ENCODE measurements around the gene VIT. TPM values are rescaled to one million over a fixed set of nuclear protein-coding genes. Genes with fewer than 3 reads are reported as not detected.

Gene VIT
- total and polyA plus RNA-seq, 4 donors, result 0.07 to 0.17 (median 0.09) TPM; not detected in 1

DNA sequence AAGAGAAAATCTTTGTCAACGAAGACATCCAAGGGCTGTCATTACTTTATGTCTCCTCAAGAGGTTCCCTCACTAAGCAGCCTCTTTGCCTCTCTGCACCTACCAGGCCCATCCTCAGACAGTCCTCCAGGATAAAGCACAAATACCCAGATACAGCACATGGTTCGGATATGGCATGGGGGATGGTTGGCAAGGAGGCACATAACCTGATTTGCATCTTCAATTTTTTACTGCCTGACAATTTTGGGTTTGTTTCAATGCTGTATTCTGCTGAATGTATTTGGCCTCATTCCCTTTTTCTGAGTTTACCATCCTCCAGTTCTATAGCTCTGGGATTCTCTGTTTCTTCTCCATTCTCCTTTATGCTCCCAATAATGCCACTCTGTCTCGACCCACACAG is 78.8 kb downstream of the VIT start (continued):
- TF ChIP-seq, protein P1, sequence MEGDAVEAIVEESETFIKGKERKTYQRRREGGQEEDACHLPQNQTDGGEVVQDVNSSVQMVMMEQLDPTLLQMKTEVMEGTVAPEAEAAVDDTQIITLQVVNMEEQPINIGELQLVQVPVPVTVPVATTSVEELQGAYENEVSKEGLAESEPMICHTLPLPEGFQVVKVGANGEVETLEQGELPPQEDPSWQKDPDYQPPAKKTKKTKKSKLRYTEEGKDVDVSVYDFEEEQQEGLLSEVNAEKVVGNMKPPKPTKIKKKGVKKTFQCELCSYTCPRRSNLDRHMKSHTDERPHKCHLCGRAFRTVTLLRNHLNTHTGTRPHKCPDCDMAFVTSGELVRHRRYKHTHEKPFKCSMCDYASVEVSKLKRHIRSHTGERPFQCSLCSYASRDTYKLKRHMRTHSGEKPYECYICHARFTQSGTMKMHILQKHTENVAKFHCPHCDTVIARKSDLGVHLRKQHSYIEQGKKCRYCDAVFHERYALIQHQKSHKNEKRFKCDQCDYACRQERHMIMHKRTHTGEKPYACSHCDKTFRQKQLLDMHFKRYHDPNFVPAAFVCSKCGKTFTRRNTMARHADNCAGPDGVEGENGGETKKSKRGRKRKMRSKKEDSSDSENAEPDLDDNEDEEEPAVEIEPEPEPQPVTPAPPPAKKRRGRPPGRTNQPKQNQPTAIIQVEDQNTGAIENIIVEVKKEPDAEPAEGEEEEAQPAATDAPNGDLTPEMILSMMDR (IDR thresholded peaks at IDR 0.05; ENCODE audit: low read depth, low read length, missing input control), result no peak

DNA sequence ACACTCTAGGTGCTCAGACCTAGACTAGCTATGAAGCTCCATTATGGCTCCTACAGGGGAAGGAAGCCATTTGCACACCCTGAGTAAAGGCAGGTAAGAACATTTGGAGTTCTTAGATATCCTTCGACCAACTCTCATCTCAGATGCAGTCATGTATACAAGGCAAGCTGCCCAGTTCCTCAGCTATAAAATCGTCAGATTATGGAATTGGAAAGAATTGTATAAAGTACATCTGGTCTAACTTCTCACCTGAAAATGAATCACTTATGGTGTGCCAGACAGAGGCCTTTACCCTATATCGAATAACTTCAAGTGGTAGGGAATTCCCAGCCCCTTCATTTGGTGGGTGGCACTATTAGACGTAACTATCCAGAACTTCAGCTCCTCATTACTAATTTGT is 79.3 kb downstream of the VIT start:
- WGBS, result 86% methylated on average over 4 of the region's 4 CpGs
- no peak overlapping the region for H3K9ac ChIP-seq (ENCODE audit: low read depth in 1 of 2, low read length in 2 of 2)
- no peak overlapping the region for H3K4me3 ChIP-seq (ENCODE audit: low read depth in 1 of 3, low read length in 3 of 3)
- H3K27ac ChIP-seq (ENCODE audit: low read depth in 1 of 2, low read length in 2 of 2), result no peak overlapping the region
- H3K36me3 ChIP-seq (ENCODE audit: control insufficient read depth in 4 of 4, insufficient read depth in 3 of 4, low read depth in 1 of 4, low read length in 3 of 4), result no peaks in the 10 kb centered on the region
- H3K4me1 ChIP-seq (ENCODE audit: control insufficient read depth in 4 of 4, insufficient read depth in 4 of 4, low read length in 3 of 4), result no peaks in the 10 kb centered on the region
- TF ChIP-seq RXRA (IDR thresholded peaks at IDR 0.05) (no peak), HNF4A (conservative IDR thresholded peaks at IDR 0.05) (no peak), YY1 (IDR thresholded peaks at IDR 0.05) (no peak), EGR1 (IDR thresholded peaks at IDR 0.05; ENCODE audit: low read depth in 2 of 2) (no peak), RAD21 (IDR thresholded peaks at IDR 0.05) (no peak), GABPA (IDR thresholded peaks at IDR 0.05 in 1 of 2, conservative IDR thresholded peaks at IDR 0.05 in 1 of 2) (no peak), FOXA2 (IDR thresholded peaks at IDR 0.05) (no peak), JUND (IDR thresholded peaks at IDR 0.05) (no peak), FOXA1 (IDR thresholded peaks at IDR 0.05) (no peak), HNF4G (IDR thresholded peaks at IDR 0.05) (no peak), SP1 (IDR thresholded peaks at IDR 0.05) (no peak), TAF1 (conservative IDR thresholded peaks at IDR 0.05) (no peak), NR2F2 (IDR thresholded peaks at IDR 0.05) (no peak)
- TF ChIP-seq, protein P1 (IDR thresholded peaks at IDR 0.05; ENCODE audit: low read depth, low read length, missing input control), result no peak
- TF ChIP-seq, protein P2, sequence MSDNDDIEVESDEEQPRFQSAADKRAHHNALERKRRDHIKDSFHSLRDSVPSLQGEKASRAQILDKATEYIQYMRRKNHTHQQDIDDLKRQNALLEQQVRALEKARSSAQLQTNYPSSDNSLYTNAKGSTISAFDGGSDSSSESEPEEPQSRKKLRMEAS (IDR thresholded peaks at IDR 0.05), result no peak
- TF ChIP-seq, protein P3, sequence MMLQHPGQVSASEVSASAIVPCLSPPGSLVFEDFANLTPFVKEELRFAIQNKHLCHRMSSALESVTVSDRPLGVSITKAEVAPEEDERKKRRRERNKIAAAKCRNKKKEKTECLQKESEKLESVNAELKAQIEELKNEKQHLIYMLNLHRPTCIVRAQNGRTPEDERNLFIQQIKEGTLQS (IDR thresholded peaks at IDR 0.05), result no peak
- TF ChIP-seq, protein P4, sequence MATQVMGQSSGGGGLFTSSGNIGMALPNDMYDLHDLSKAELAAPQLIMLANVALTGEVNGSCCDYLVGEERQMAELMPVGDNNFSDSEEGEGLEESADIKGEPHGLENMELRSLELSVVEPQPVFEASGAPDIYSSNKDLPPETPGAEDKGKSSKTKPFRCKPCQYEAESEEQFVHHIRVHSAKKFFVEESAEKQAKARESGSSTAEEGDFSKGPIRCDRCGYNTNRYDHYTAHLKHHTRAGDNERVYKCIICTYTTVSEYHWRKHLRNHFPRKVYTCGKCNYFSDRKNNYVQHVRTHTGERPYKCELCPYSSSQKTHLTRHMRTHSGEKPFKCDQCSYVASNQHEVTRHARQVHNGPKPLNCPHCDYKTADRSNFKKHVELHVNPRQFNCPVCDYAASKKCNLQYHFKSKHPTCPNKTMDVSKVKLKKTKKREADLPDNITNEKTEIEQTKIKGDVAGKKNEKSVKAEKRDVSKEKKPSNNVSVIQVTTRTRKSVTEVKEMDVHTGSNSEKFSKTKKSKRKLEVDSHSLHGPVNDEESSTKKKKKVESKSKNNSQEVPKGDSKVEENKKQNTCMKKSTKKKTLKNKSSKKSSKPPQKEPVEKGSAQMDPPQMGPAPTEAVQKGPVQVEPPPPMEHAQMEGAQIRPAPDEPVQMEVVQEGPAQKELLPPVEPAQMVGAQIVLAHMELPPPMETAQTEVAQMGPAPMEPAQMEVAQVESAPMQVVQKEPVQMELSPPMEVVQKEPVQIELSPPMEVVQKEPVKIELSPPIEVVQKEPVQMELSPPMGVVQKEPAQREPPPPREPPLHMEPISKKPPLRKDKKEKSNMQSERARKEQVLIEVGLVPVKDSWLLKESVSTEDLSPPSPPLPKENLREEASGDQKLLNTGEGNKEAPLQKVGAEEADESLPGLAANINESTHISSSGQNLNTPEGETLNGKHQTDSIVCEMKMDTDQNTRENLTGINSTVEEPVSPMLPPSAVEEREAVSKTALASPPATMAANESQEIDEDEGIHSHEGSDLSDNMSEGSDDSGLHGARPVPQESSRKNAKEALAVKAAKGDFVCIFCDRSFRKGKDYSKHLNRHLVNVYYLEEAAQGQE (IDR thresholded peaks at IDR 0.05), result no peak
- TF ChIP-seq, protein P5, sequence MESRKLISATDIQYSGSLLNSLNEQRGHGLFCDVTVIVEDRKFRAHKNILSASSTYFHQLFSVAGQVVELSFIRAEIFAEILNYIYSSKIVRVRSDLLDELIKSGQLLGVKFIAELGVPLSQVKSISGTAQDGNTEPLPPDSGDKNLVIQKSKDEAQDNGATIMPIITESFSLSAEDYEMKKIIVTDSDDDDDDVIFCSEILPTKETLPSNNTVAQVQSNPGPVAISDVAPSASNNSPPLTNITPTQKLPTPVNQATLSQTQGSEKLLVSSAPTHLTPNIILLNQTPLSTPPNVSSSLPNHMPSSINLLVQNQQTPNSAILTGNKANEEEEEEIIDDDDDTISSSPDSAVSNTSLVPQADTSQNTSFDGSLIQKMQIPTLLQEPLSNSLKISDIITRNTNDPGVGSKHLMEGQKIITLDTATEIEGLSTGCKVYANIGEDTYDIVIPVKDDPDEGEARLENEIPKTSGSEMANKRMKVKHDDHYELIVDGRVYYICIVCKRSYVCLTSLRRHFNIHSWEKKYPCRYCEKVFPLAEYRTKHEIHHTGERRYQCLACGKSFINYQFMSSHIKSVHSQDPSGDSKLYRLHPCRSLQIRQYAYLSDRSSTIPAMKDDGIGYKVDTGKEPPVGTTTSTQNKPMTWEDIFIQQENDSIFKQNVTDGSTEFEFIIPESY (IDR thresholded peaks at IDR 0.05), result no peak
- H3K27me3 ChIP-seq (ENCODE audit: control insufficient read depth in 4 of 4, insufficient read depth in 4 of 4, low read length in 3 of 4), result no peaks in the 10 kb centered on the region
- H3K9me3 ChIP-seq (ENCODE audit: control insufficient read depth in 4 of 4, low read length in 3 of 4), result no peaks in the 10 kb centered on the region
- DNase-seq (ENCODE audit: low spot score), result no peak

Measured in liver (tissue), 9 donors.